Astrocyte (in vitro differentiated cells and primary cell): ENCODE data around the gene IFIT3. TPM values are rescaled to one million over a fixed set of nuclear protein-coding genes. Genes with fewer than 3 reads are reported as not detected.

Experiments used
- DNase-seq: peaks from one replicate; pipeline ENCODE4 v3.0.0-alpha.2; 2010; ENCODE audit warnings: low read depth
- FAIRE-seq: peaks from 2 replicates; lab custom pipeline; 2011; peaks lifted over from hg19 to GRCh38; lab: Jason Lieb, UNC
- H2AFZ ChIP-seq: 2 replicates; pipeline ENCODE4 v1.6.0; 2012; ENCODE audit warnings: low read depth, low read length, inconsistent platforms
- H3K27ac ChIP-seq: 2 replicates; pipeline ENCODE4 v1.5.1; 2011; ENCODE audit warnings: low read depth, low read length, inconsistent platforms
- H3K27me3 ChIP-seq: 2 replicates; pipeline ENCODE4 v1.6.0; 2011; ENCODE audit warnings: low read length, inconsistent platforms; ENCODE audit not compliant: insufficient read depth
- H3K36me3 ChIP-seq: 2 replicates; pipeline ENCODE4 v1.5.1; 2011; ENCODE audit warnings: low read length, inconsistent platforms; ENCODE audit not compliant: insufficient read depth
- H3K4me1 ChIP-seq: 2 replicates; pipeline ENCODE4 v1.5.1; 2011; ENCODE audit warnings: low read length, inconsistent platforms; ENCODE audit not compliant: insufficient read depth
- H3K4me2 ChIP-seq: 2 replicates; pipeline ENCODE4 v1.6.0; 2012; ENCODE audit warnings: low read length, inconsistent platforms
- H3K4me3 ChIP-seq: 2 replicates; pipeline ENCODE4 v1.5.1; 2011; ENCODE audit warnings: low read depth, mild to moderate bottlenecking, low read length, inconsistent platforms; ENCODE audit not compliant: insufficient read depth
- H3K79me2 ChIP-seq: 2 replicates; pipeline ENCODE4 v1.6.0; 2012; ENCODE audit warnings: mild to moderate bottlenecking, low read length, inconsistent platforms; ENCODE audit not compliant: insufficient read depth
- H3K9ac ChIP-seq: 2 replicates; pipeline ENCODE4 v1.6.0; 2012; ENCODE audit warnings: mild to moderate bottlenecking, low read length, inconsistent platforms
- H3K9me3 ChIP-seq: 2 replicates; pipeline ENCODE4 v1.5.1; 2012; ENCODE audit warnings: low read depth, mild to moderate bottlenecking, low read length, inconsistent platforms; ENCODE audit not compliant: insufficient read depth
- H4K20me1 ChIP-seq: 2 replicates; pipeline ENCODE4 v1.6.0; 2012; ENCODE audit warnings: low read length, inconsistent platforms; ENCODE audit not compliant: insufficient read depth
- H3K27ac Mint-ChIP-seq: one replicate; pipeline ENCODE4 v1.8.0; 2021; ENCODE audit warnings: mild to moderate bottlenecking, mixed read lengths; ENCODE audit not compliant: unreplicated experiment
- H3K27me3 Mint-ChIP-seq: one replicate; pipeline ENCODE4 v1.8.0; 2021; ENCODE audit warnings: low read depth, mixed read lengths; ENCODE audit not compliant: unreplicated experiment
- H3K36me3 Mint-ChIP-seq: one replicate; pipeline ENCODE4 v1.8.0; 2021; ENCODE audit warnings: low read depth, mixed read lengths; ENCODE audit not compliant: unreplicated experiment
- H3K4me1 Mint-ChIP-seq: one replicate; pipeline ENCODE4 v1.8.0; 2021; ENCODE audit warnings: low read depth, mixed read lengths; ENCODE audit not compliant: unreplicated experiment
- H3K4me3 Mint-ChIP-seq: one replicate; pipeline ENCODE4 v1.8.0; 2021; ENCODE audit warnings: mild to moderate bottlenecking, moderate library complexity, mixed read lengths; ENCODE audit not compliant: unreplicated experiment
- H3K9me3 Mint-ChIP-seq: one replicate; pipeline ENCODE4 v1.8.0; 2021; ENCODE audit warnings: mild to moderate bottlenecking, mixed read lengths; ENCODE audit not compliant: unreplicated experiment
- CTCF ChIP-seq: IDR thresholded peaks from 2 replicates; pipeline ENCODE4 v1.5.1; 2011; ENCODE audit warnings: low read depth, mild to moderate bottlenecking, inconsistent platforms, low read length, moderate library complexity; ENCODE audit not compliant: insufficient read depth
- EZH2 ChIP-seq: IDR thresholded peaks from 2 replicates; pipeline ENCODE4 v1.6.1; 2012; ENCODE audit warnings: mild to moderate bottlenecking, low read length, inconsistent platforms; ENCODE audit not compliant: insufficient read depth
- total RNA-seq: library from RNA; stranded (reverse); gene quantifications from 2 replicates; pipeline ENCODE4 v1.2.1, GENCODE V29; 2021

IFIT3 gene
- total RNA-seq, 1 donor from 2014 or later, result 171 TPM

GRCh38 chr10:89347701-89348457 is 20.1 kb downstream of the IFIT3 start:
- no peak for DNase-seq
- no peak overlapping the region for H3K9ac ChIP-seq
- Mint-ChIP-seq H3K4me1 (peaks cover 36% of the 10 kb centered on the region), H3K36me3 (no peaks in the 10 kb centered on the region), H3K4me3 (no peak overlapping the region), H3K27ac (no peak overlapping the region), H3K27me3 (no peaks in the 10 kb centered on the region), H3K9me3 (no peaks in the 10 kb centered on the region)
- no peaks in the 10 kb centered on the region for H3K27me3 ChIP-seq
- no peaks in the 10 kb centered on the region for H3K36me3 ChIP-seq
- H3K4me3 ChIP-seq, result no peak overlapping the region
- H3K79me2 ChIP-seq, result no peaks in the 10 kb centered on the region
- H3K9me3 ChIP-seq, result no peaks in the 10 kb centered on the region
- H3K27ac ChIP-seq, result no peak overlapping the region
- H2AFZ ChIP-seq, result no peak overlapping the region
- H3K4me1 ChIP-seq, result peaks cover 24% of the 10 kb centered on the region
- no peak for TF ChIP-seq CTCF
- TF ChIP-seq EZH2, result no peak
- H4K20me1 ChIP-seq, result no peaks in the 10 kb centered on the region
- no peak for FAIRE-seq
- no peak overlapping the region for H3K4me2 ChIP-seq

- H3K4me2 ChIP-seq, result no peak overlapping the region
- no peaks in the 10 kb centered on the region for H4K20me1 ChIP-seq
- no peak overlapping the region for H3K27ac Mint-ChIP-seq
- H3K27me3 Mint-ChIP-seq, result no peaks in the 10 kb centered on the region
- TF ChIP-seq CTCF (no peak), EZH2 (no peak)
- H3K9me3 Mint-ChIP-seq, result no peaks in the 10 kb centered on the region
- no peaks in the 10 kb centered on the region for H3K36me3 Mint-ChIP-seq
- no peak for DNase-seq
- H3K4me1 Mint-ChIP-seq, result peaks cover 40% of the 10 kb centered on the region
- H3K9me3 ChIP-seq, result no peaks in the 10 kb centered on the region
- H3K4me3 Mint-ChIP-seq, result no peak overlapping the region
- peaks cover 30% of the 10 kb centered on the region for H3K4me1 ChIP-seq
- H3K27ac ChIP-seq, result no peak overlapping the region
- H3K4me3 ChIP-seq, result no peak overlapping the region
- no peaks in the 10 kb centered on the region for H3K36me3 ChIP-seq
- no peak overlapping the region for H2AFZ ChIP-seq
- no peaks in the 10 kb centered on the region for H3K27me3 ChIP-seq
- H3K79me2 ChIP-seq, result no peaks in the 10 kb centered on the region
- no peak overlapping the region for H3K9ac ChIP-seq
- no peak for FAIRE-seq
These were observed 20.7 kb downstream of the IFIT3 start for GRCh38 chr10:89348481-89348880.

GRCh38 chr10:89348975-89349374 is 21.2 kb downstream of the IFIT3 start:
- H3K4me2 ChIP-seq, result no peak overlapping the region

More at GRCh38 chr10:89348975-89349374, 21.2 kb downstream of the IFIT3 start:
- Histone ChIP-seq H4K20me1 (no peaks in the 10 kb centered on the region), H3K4me3 (no peak overlapping the region), H3K9ac (no peak overlapping the region), H3K9me3 (no peaks in the 10 kb centered on the region), H3K27me3 (no peaks in the 10 kb centered on the region), H3K79me2 (no peaks in the 10 kb centered on the region), H3K36me3 (no peaks in the 10 kb centered on the region), H3K27ac (no peak overlapping the region), H2AFZ (no peak overlapping the region), H3K4me1 (peaks cover 30% of the 10 kb centered on the region)
- DNase-seq (no peak), FAIRE-seq (no peak)
- no peaks in the 10 kb centered on the region for H3K36me3 Mint-ChIP-seq
- H3K4me3 Mint-ChIP-seq, result no peak overlapping the region
- peaks cover 42% of the 10 kb centered on the region for H3K4me1 Mint-ChIP-seq
- no peak overlapping the region for H3K27ac Mint-ChIP-seq
- H3K27me3 Mint-ChIP-seq, result no peaks in the 10 kb centered on the region
- TF ChIP-seq EZH2 (no peak), CTCF (no peak)
- no peaks in the 10 kb centered on the region for H3K9me3 Mint-ChIP-seq
